KMS-11 (cell line): ENCODE measurements around the gene LIMA1.
A peak's percentile ranks its signal among the peaks of the same experiment; 100 is the strongest.

Experiments
- H2AFZ ChIP-seq: fragments of 200-600 bp; sonication (generic); 2 replicates; pipeline ENCODE4 v1.6.1; 2016; ENCODE audit warnings: antibody characterized with exemption, mixed run types, low read depth
- H3K27ac ChIP-seq: fragments of 200-600 bp; sonication (generic); 2 replicates; pipeline ENCODE4 v1.6.1; 2016; ENCODE audit warnings: mild to moderate bottlenecking, mixed run types
- H3K27me3 ChIP-seq: fragments of 200-600 bp; sonication (generic); 2 replicates; pipeline ENCODE4 v1.6.1; 2017; ENCODE audit warnings: mild to moderate bottlenecking, low read depth, mixed run types, moderate library complexity; ENCODE audit not compliant: insufficient read depth
- H3K36me3 ChIP-seq: fragments of 200-600 bp; sonication (generic); 2 replicates; pipeline ENCODE4 v1.6.1; 2017; ENCODE audit warnings: mild to moderate bottlenecking, mixed run types; ENCODE audit not compliant: insufficient read depth
- H3K4me1 ChIP-seq: fragments of 200-600 bp; sonication (generic); 2 replicates; pipeline ENCODE4 v1.6.1; 2016; ENCODE audit warnings: mild to moderate bottlenecking, low read depth, mixed run types; ENCODE audit not compliant: poor library complexity, severe bottlenecking
- H3K4me2 ChIP-seq: fragments of 200-600 bp; sonication (generic); 2 replicates; pipeline ENCODE4 v1.7.0; 2016; ENCODE audit warnings: mild to moderate bottlenecking, mixed run types
- H3K4me3 ChIP-seq: fragments of 200-600 bp; sonication (generic); IDR thresholded peaks from 2 replicates; pipeline ENCODE4 v1.6.1; 2017; ENCODE audit warnings: low read depth, low read length, mixed read lengths; ENCODE audit not compliant: insufficient read depth
- H3K79me2 ChIP-seq: fragments of 200-600 bp; sonication (generic); 2 replicates; pipeline ENCODE4 v1.6.1; 2016; ENCODE audit warnings: low read depth, mixed run types; ENCODE audit not compliant: insufficient read depth
- H3K9ac ChIP-seq: fragments of 200-600 bp; sonication (generic); 2 replicates; pipeline ENCODE4 v1.6.1; 2016; ENCODE audit warnings: mild to moderate bottlenecking, mixed run types
- H4K20me1 ChIP-seq: fragments of 200-600 bp; sonication (generic); 2 replicates; pipeline ENCODE4 v1.6.1; 2016; ENCODE audit warnings: mild to moderate bottlenecking, mixed run types; ENCODE audit not compliant: insufficient read depth
- CTCF ChIP-seq: fragments of 200-600 bp; sonication (generic); conservative IDR thresholded peaks from 2 replicates; pipeline ENCODE4 v1.6.1; 2017; ENCODE audit warnings: low read depth, mild to moderate bottlenecking, antibody characterized with exemption, low read length, moderate library complexity, mixed read lengths

The LIMA1 gene

GRCh38 chr12:50192908-50193307 is 90.4 kb downstream of the LIMA1 start:
- Histone ChIP-seq H2AFZ (no peak overlapping the region), H3K4me2 (no peak overlapping the region), H3K9ac (no peak overlapping the region), H3K27ac (no peak overlapping the region), H3K4me1 (peaks cover 19% of the 10 kb centered on the region), H3K36me3 (no peaks in the 10 kb centered on the region), H3K27me3 (no peaks in the 10 kb centered on the region), H4K20me1 (no peaks in the 10 kb centered on the region), H3K4me3 (no peak overlapping the region), H3K79me2 (no peaks in the 10 kb centered on the region)
- no peak for TF ChIP-seq CTCF

GRCh38 chr12:50192236-50192635 is 91.1 kb downstream of the LIMA1 start:
- Histone ChIP-seq H4K20me1 (no peaks in the 10 kb centered on the region), H3K4me1 (peaks cover 25% of the 10 kb centered on the region), H3K9ac (no peak overlapping the region), H3K4me3 (no peak overlapping the region), H3K4me2 (no peak overlapping the region), H3K27ac (no peak overlapping the region), H3K27me3 (no peaks in the 10 kb centered on the region), H2AFZ (no peak overlapping the region), H3K36me3 (no peaks in the 10 kb centered on the region), H3K79me2 (no peaks in the 10 kb centered on the region)
- TF ChIP-seq CTCF: no peak

- no peaks in the 10 kb centered on the region for H4K20me1 ChIP-seq
- H3K79me2 ChIP-seq: no peaks in the 10 kb centered on the region
- TF ChIP-seq CTCF: no peak
- no peaks in the 10 kb centered on the region for H3K27me3 ChIP-seq
- H3K4me2 ChIP-seq: no peak overlapping the region
- H3K36me3 ChIP-seq: no peaks in the 10 kb centered on the region
- no peak overlapping the region for H3K27ac ChIP-seq
- peaks cover 39% of the 10 kb centered on the region for H3K4me1 ChIP-seq
- H3K9ac ChIP-seq: no peak overlapping the region
- no peak overlapping the region for H2AFZ ChIP-seq
- no peak overlapping the region for H3K4me3 ChIP-seq
These were observed 92.5 kb downstream of the LIMA1 start for GRCh38 chr12:50190859-50191258.

GRCh38 chr12:50188875-50189575 is 94.3 kb downstream of the LIMA1 start:
- no peak for TF ChIP-seq CTCF
- Histone ChIP-seq H3K27ac (peak overlapping the region; percentile 79), H4K20me1 (no peaks in the 10 kb centered on the region), H3K4me3 (no peak overlapping the region), H3K4me1 (peaks cover 50% of the 10 kb centered on the region), H3K27me3 (no peaks in the 10 kb centered on the region), H3K4me2 (peak overlapping the region; percentile 95), H3K36me3 (no peaks in the 10 kb centered on the region), H3K79me2 (no peaks in the 10 kb centered on the region), H3K9ac (peak overlapping the region; percentile 54), H2AFZ (peak overlapping the region; percentile 89)
